GM18505 (cell line): Measurements from ENCODE around the gene ST8SIA2.

Source experiments
- ATAC-seq: cut with Tn5 transposase; IDR thresholded peaks from one replicate; pipeline ENCODE4 v1.9.1; 2021; ENCODE audit not compliant: unreplicated experiment
- POLR2A ChIP-seq: IDR thresholded peaks from 4 replicates; pipeline ENCODE4 v1.6.1; 2011; ENCODE audit warnings: borderline replicate concordance; ENCODE audit not compliant: insufficient read depth, insufficient read length; ENCODE audit errors: extremely low read depth

Gene ST8SIA2

GRCh38 chr15:92393071-92393979 lies at the start of gene ST8SIA2:
ST8SIA2 (plus strand) TSS chr15:92393881; CDS start chr15:92394065, 184 bp downstream.
- TF ChIP-seq POLR2A: no peak
- ATAC-seq: no peak

- TF ChIP-seq POLR2A: no peak
- ATAC-seq: no peak
Observed at GRCh38 chr15:92343924-92344643, 49.6 kb upstream of the ST8SIA2 start.

DNA sequence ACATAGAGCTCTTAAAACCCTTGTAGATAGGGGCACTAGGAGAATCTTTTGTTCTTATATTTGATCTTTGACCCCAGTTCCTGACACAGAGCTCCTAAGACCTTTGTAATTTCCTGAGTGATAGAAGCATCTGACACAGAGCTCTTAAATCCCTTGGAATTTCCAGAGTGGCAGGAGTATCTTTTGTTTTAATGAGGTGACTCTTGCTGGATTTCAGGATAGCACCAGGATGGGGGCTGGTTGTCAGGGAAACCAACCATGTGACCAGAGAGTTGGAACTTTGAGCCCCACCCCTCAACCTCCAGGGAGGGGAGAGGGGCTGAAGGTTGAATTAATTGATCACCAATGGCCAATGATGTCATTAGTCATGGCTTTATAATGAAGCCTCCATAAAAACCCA lies 47.6 kb upstream of the ST8SIA2 start:
- ATAC-seq: no peak
- TF ChIP-seq POLR2A: no peak

- ATAC-seq: no peak
- no peak for TF ChIP-seq POLR2A
Observed at GRCh38 chr15:92355307-92355706, 38.4 kb upstream of the ST8SIA2 start.

GRCh38 chr15:92361321-92362000 lies 32.2 kb upstream of the ST8SIA2 start:
- no peak for TF ChIP-seq POLR2A
- no peak for ATAC-seq

- ATAC-seq: no peak
Observed at GRCh38 chr15:92362001-92362350, 31.7 kb upstream of the ST8SIA2 start.

DNA sequence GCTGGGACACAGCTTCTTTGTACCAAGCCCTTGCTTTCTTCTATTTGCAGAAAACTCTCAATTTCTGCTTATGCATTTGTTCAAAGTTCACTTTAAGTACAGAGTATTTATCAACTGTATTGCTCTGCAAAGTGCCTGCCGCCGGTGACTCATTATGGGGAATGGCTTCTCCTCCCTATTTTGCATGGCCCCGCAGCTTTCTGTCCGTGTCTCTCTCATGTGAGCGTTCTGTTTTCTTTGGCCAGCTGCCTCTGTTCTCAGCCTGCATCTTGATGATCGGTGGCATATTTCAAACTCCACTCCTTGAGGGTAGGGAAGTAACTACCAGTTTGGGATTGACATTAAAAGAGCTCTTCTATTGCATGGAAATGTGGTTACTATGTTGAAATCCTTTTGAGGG lies 28.6 kb upstream of the ST8SIA2 start:
- TF ChIP-seq POLR2A: no peak
- ATAC-seq: no peak

More at GRCh38 chr15:92362001-92362350, 31.7 kb upstream of the ST8SIA2 start:
- TF ChIP-seq POLR2A: no peak

GRCh38 chr15:92365906-92366305 lies 27.8 kb upstream of the ST8SIA2 start:
- no peak for ATAC-seq
- no peak for TF ChIP-seq POLR2A

DNA sequence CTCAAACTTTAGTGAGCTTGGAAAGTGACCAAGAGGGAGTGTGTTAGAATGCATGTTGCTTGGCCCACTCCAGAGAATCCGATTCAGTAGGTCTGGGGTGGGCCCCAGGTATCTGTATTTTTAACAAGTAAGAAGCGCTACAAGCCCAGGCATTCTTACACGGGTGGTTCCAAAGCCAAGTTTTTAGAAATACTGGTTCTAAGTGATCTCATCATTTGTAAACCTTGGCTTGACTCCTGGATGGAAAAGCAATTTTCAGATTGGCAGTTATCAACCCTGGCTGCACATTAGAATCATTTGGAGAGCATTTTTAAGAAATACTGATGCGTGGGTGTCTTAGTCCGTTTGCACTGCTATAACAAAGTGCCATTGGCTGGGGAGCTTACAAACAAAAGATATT lies 27.3 kb upstream of the ST8SIA2 start:
- TF ChIP-seq POLR2A: no peak
- no peak for ATAC-seq

DNA sequence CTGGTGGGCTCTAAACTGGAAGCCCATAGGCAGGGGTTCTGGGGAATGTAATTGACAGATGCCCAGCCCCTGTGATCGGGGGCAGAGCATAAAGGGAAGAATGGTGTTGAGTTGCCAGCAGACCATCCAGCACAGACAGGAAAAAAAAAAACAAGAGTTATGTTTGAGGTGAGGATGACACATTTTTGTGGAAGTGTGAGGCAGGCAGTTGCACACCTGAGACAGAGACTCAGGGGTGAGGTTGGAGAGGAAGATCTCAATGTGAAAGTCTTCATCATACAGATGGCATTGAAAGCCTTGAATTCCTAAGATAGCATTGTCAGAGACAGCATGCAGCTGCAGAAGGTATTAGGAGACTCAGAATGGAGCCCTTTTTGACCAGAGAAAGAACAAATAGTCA lies 18.6 kb upstream of the ST8SIA2 start:
- TF ChIP-seq POLR2A: no peak
- no peak for ATAC-seq

GRCh38 chr15:92376109-92376508 lies 17.6 kb upstream of the ST8SIA2 start:
- no peak for ATAC-seq
- TF ChIP-seq POLR2A: no peak

DNA sequence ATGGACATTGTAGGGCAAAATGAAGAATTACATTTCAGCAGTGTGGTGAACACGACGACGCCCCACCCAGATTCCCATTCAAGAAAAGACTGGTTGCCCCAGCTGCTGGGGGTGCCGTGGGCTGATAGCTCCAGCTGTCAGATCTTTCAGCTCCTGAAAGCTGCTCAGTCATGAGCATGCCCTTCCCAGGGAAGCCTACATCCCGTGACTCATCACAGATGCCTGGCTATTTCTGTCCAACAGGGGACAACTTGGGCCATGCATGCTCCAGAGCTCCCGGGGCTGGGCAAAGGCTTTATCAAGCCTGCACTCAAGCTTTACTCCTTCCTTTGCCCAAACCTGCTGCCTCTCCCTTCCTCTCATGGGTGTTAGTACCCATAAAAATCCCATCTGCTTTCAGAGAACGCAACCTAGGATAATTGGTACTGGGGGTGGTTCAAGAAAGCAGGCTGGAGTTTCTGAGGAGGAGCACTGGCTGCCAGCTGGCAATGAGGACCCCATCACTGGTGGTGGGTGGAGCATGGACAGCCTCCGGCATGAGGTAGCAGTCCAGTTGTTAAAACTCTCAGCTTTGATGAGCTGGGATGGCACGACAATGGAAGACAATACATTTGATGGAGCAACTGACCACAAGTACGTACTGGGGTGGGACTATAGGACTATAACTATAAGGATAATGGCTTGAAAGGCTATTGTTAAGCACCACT lies 16.4 kb upstream of the ST8SIA2 start:
- no peak for TF ChIP-seq POLR2A

GRCh38 chr15:92383519-92384324 lies 10.0 kb upstream of the ST8SIA2 start:
- TF ChIP-seq POLR2A: no peak
- ATAC-seq: peak; percentile 77

More for the DNA sequence above, 16.4 kb upstream of the ST8SIA2 start:
- ATAC-seq: no peak

DNA sequence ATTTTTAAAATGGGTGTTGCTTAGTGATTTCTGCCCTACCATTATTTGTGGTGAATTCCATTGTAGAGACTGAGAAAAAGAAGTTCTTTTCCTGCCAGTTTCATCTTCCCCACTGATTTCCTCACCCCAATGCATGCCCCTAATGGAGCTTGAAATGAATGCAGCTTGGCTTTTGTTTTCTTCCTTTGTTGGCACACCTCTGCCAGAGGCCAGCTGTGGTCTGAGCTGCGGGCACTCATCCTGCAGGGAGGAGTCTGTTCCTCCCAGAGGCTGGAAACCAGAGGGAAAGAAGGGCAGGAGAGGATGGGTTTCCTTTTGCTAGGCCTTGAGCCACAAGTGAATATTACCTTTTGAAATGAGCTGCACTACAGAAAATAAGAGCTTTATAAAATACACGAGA lies 9.3 kb upstream of the ST8SIA2 start:
- no peak for ATAC-seq

More for the DNA sequence above, 9.3 kb upstream of the ST8SIA2 start:
- TF ChIP-seq POLR2A: no peak
